ENCODE data around the gene LNX2. TPM values are rescaled to one million over a fixed set of nuclear protein-coding genes. Genes with fewer than 3 reads are reported as not detected.

The LNX2 gene
- polyA plus RNA-seq, 1 donor = 13.4 TPM

DNA sequence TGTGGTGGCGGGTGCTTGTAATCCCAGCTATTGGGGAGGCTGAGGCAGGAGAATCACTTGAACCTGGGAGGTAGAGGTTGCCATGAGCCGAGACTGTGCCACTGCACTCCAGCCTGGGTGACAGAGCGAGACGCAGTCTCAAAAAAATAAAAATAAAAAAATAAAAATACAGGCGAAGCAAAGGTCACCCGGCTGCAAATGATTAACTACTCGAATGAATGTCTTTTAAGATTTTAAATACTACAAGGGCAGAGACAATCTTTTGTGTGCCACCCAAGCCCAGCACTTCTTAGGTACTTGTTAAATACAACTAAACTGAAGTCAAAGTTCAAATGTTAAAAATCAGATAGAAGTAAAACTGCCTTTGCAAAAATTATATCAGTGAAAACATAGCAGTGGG lies 6.7 kb downstream of the LNX2 start:
- no peak for DNase-seq

GRCh38 chr13:27607125-27607524 lies 13.2 kb downstream of the LNX2 start:
- no peak for DNase-seq

DNA sequence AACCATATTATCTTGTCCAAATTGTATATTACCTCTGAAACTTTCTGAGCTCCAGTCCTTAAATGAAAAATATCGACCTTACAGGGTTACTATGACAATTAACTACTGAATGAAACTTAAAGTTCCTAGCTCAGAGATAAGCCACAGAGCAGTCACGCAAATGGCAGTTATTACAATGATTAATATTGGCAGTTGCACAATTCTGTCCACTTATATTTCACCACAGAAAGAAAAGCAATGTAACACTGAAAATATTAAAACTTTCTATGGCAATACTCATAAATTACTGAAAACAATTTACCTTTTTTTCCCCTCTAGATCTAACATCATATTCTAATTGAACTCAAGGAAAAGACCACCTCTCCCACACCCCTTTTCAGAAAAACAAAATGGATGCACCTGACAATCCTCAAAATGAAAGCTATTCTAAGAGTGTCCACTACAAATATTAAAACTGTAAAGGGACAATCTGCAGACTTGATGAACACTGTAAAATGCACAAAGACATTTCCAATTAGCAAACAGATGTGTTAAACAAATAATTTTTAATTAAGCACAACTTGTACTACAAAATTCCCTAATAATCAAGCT lies 14.6 kb downstream of the LNX2 start:
- no peak for DNase-seq

- DNase-seq = no peak
Measured at GRCh38 chr13:27605099-27605498, 15.2 kb downstream of the LNX2 start.

- DNase-seq = no peak
Measured at GRCh38 chr13:27601803-27602202, 18.5 kb downstream of the LNX2 start.

DNA sequence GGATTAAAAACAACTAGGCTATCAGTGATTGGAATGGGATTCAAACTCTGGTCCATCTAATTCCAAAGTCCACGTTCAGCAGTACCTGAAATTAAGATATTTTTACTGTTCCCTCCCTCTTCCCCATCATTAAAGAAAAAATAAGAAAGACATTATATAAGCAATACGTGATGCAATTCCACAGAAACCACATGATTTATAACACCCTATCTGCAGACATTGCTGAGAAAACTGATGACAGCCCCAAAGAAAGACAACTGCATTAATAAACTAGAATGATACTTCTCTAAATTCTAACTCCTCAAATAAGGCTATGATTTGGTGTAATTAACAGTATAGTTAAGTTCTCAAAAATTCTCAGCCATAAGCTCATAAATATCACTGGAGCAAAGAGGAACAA lies 19.1 kb downstream of the LNX2 start:
- no peak for DNase-seq

- DNase-seq = no peak
Measured at GRCh38 chr13:27600711-27601110, 19.6 kb downstream of the LNX2 start.

GRCh38 chr13:27599845-27600553 lies 20.3 kb downstream of the LNX2 start:
- DNase-seq = no peak

GRCh38 chr13:27599096-27599495 lies 21.2 kb downstream of the LNX2 start:
- DNase-seq = no peak

- no peak for DNase-seq
Measured at GRCh38 chr13:27595055-27595811, 25.1 kb downstream of the LNX2 start.

GRCh38 chr13:27593267-27593666 lies 27.1 kb downstream of the LNX2 start:
- no peak for DNase-seq

- no peak for DNase-seq
Measured at GRCh38 chr13:27592865-27593264, 27.5 kb downstream of the LNX2 start.

DNA sequence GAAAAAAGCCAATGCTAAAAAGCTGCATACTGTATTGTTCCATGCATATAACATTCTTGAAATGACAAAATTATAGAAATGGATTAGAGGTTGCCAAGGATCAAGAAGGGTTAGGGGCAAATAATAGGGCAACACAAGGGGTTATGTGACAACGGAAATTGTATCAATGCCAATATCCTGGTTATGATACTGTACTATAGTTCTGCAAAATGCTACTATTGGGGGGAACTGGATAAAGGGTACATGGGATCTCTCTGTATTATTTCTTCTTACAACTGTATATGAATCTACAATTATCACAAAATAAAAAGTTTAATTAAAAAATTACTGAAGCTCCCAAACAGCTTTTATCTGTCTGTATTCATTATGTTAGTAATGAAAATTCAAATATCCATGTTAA lies 31.9 kb downstream of the LNX2 start:
- DNase-seq = no peak

- no peak for DNase-seq
Measured at GRCh38 chr13:27587095-27587746, 33.1 kb downstream of the LNX2 start.

GRCh38 chr13:27583645-27584044 lies 36.7 kb downstream of the LNX2 start:
- DNase-seq = no peak

DNA sequence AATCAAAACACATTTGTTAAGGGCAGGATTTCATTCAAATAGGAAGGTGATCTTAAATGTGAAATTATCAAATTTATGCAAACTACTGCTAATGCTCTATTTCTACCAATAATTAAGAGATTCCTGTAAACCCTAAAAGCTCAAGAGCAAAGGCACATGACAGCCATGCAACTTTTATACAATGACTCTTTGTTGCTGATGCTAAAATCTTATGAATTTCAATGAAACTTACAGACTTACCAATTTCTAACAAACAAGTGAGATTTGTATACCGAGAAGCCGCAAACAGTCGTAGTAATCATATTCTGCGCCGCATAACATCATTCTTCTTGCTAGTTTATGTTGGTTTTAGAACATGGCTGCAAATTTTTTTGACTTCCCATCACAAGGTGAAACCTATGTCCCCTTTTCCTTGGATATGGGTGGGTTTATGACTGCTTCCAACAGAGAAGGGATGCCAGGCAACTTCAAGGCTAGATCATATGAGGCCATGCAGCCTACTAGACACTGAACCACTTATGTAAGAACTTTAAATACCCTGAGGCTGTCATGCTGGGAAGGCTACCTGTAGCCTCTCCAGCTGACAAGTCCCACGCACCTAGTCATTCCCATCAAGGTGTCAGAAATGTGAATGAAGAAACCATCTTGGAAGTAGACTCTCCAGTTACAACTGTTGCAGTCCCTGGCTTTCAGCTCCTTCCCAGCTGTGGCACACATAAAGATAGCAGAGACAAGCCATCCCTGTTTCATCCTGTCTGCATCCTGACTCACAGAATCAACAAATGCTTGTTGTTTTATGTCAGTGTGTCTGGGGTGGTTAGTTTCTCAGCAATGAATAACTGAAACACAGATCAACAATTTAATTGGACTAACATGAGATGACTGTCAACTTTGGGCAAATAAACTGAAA lies 42.0 kb downstream of the LNX2 start:
- DNase-seq = no peak

DNA sequence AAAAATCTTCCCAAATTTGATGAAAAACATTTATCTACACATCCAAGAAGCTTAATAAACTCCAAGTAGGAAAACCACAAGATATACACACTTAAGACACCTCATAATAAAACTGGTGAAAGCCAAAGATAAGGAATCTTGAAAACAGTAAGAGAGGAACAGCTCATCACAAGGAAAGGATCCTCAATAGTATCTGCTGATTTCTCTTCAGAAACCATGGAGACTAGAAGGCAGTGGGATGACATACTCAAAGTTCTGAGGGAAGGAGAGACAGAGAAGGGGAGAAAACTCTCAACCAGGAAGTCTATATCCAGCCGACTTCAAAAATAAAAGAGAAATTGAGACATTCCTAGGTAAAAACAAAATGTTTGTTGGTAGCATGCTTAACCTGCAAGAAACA lies 45.7 kb downstream of the LNX2 start:
- no peak for DNase-seq

DNA sequence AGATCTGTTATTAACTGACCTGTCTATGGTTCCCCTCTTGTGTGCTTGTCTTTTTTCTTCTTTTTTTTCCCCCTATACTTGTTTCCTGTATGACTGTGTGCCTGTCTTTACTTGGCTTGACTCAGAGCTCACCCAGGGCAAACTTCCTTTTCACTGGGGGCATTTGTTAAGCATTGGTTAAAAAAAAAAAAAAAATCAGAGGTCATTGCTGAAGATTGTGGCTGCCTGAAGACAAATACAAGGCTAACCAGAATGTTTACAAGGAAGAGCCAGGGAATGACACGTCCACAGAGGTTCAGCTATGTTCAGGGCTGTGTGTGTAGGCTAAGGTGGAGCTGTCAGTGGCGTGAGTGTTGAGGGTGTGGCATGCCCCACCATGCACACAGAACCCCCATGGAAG lies 47.1 kb downstream of the LNX2 start:
- no peak for DNase-seq

GRCh38 chr13:27572234-27572901 lies 48.0 kb downstream of the LNX2 start:
- DNase-seq = no peak

GRCh38 chr13:27570906-27571305 lies 49.4 kb downstream of the LNX2 start:
- DNase-seq = no peak

- no peak for DNase-seq
Measured at GRCh38 chr13:27569405-27569804, 50.9 kb downstream of the LNX2 start.
